Heart left ventricle (tissue), 13 donors: ENCODE results near the gene MCHR1.

Experiments
- POLR2A ChIP-seq, 2 donors: fragments of 450-650 bp; IDR thresholded peaks; one replicate each; pipeline ENCODE4 v1.6.1; 2017; ENCODE audit warnings: antibody characterized with exemption in 2 of 2, mild to moderate bottlenecking in 2 of 2, moderate library complexity in 2 of 2
- TF ChIP-seq, protein P1 (sequence below), 12 donors: fragments of 200-600 bp; sonication (generic) in 4 of 12; IDR thresholded peaks; one replicate each; pipeline versions ENCODE4 v1.5.0 to v1.8.0; 2018 to 2022; ENCODE audit warnings: antibody characterized with exemption in 12 of 12, mild to moderate bottlenecking in 5 of 12
- donor health status: ischemic (EF 13 %, LVEDD 7.1; RV severe dilation, severe dysfunction).
- donor health status: DM: no; HTN: yes; CAD: no.
- donor health status: DM: no; HTN: no; CAD: no.
- donor health status: ischemic (EF 25% LVEDD 6.9; RV normal size, moderate dysfunction).
- donor health status: ischemic (EF 25% LVEDD 5.7; RV mildly dilated, moderate dysfunction).
- donor health status: ischemic (EF 35%, LVEDD 5.7; RV mildly dilated, moderate dysfunction).
- donor health status: nonischemic (EF 11% LVEDD 7.7; RV severe dilation, severe dysfunction).
- donor health status: DM: yes; HTN: yes; CAD: no.
- donor health status: PGD.
- donor health status: ischemic (EF 29% LVEDD 5.4; RV normal size, mild dysfunction).
- donor health status: nonischemic (EF 23%, LVEDD 6.1; RV moderate dilation, normal function).

DNA sequence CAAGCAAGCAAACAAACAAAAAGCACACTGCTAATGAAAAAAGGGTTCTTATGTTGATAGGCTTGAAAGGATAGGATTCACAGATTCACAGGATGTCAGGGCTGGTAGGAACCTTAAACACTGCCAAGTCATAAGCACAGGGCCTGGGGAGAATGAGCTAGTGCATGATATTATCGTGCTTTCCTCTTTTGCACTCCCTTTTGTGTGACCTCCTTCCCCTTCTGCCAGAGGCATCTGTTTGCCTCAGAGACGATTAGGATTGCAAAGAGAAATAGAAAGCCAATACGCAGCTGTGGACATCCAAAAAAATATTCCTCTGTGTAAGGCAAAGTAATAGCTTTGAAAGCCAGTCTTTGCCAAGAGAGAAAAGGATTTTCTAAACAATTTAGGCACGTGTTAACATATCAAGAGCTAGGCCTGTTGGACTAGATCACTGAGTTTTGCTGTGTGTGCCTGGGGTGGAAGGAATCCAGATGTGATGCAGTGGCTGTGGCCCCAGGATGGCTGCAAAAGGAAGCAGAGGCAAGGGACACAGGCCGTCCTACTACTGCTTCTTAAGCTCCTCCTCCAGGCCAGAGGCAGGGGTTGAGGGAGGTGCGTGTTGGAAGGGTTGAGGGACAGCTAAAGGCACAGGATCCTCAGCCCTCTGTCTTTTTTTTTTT is 30.6 kb downstream of the MCHR1 start:
- TF ChIP-seq, protein P1, sequence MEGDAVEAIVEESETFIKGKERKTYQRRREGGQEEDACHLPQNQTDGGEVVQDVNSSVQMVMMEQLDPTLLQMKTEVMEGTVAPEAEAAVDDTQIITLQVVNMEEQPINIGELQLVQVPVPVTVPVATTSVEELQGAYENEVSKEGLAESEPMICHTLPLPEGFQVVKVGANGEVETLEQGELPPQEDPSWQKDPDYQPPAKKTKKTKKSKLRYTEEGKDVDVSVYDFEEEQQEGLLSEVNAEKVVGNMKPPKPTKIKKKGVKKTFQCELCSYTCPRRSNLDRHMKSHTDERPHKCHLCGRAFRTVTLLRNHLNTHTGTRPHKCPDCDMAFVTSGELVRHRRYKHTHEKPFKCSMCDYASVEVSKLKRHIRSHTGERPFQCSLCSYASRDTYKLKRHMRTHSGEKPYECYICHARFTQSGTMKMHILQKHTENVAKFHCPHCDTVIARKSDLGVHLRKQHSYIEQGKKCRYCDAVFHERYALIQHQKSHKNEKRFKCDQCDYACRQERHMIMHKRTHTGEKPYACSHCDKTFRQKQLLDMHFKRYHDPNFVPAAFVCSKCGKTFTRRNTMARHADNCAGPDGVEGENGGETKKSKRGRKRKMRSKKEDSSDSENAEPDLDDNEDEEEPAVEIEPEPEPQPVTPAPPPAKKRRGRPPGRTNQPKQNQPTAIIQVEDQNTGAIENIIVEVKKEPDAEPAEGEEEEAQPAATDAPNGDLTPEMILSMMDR (IDR thresholded peaks at IDR 0.05) = no peak
- TF ChIP-seq POLR2A (IDR thresholded peaks at IDR 0.05) = no peak
